ENCODE results near the gene MTPN.

MTPN gene

DNA sequence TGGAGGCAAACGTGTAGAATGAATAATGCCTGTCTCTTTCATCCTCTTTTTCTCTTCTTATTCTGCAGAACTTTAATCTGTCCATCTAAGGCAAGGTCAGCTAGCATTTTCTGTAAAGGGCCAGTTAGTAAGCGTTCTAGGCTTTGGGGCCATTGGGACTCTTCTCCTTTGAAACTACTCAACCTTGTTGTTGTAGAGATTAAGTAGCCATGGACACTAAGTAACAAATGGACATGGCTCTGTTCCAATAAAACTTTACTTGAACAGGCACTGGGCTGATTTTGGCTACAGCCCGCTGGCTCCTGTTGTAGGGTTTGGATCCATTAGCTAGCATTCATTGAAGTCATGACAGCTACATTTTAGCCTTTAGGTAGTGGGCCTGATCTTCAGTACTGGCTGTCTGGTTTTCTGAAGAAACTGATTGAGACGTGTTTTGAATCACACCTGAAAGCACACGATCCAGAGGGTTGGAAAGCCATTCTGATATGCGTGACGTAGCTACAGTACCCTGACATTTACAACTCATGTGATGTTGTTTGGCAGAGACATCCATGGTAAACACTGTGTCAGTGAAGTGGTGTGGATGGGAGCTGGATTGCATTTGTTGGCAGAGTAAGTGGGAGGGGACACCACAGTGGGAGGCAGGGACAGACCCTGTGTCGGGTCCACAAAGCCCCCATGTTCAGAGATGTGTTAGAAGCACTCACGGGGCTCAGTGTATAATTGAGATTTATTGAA, 92.5 kb downstream of the MTPN start:
- no peak overlapping the region for H3K4me3 ChIP-seq (ENCODE audit: low read length)
- TF ChIP-seq ZNF274 (IDR thresholded peaks at IDR 0.05; ENCODE audit: low read depth, low read length): no peak

DNA sequence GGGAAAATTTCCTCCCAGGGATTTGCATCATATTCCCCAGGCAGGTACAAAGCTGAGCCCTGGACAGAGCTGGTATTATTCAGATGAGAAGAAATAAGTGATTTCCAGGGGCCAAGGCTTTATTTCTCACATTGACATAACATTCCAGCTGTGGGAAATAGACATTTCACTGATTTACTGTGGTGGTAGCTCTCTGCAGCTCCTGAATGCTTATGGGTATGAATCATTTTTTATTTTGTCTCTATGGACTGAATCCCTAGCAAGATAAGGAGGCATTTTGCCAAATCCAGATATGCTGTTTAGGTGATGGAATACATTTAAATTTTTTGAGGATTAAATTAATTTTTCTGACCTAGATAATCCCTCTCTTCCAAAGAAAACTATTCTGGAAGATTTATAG, 97.9 kb downstream of the MTPN start:
- TF ChIP-seq ZNF274 (IDR thresholded peaks at IDR 0.05; ENCODE audit: low read depth, low read length): no peak
- no peak overlapping the region for H3K4me3 ChIP-seq (ENCODE audit: low read length)

DNA sequence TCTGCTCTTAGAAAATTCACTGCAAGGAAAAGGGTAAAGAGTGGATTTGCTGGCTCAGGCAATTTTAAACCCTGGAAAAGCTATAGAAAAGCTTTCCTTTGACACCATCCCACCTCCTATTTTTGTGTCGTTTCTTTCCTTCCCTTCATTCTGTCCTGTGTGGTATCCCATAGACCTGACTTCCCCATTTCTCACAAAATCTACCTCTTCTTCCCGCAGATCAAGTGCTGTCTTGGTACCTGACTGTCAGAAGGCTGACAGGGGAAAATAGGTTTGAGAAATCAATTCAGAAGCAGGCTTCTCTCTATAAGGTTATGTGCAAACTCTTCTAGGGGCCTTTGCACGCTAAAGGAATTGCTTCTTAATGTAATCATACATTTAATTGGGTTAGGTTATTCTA, 98.9 kb downstream of the MTPN start:
- TF ChIP-seq ZNF274 (IDR thresholded peaks at IDR 0.05; ENCODE audit: low read depth, low read length): no peak
- no peak overlapping the region for H3K4me3 ChIP-seq (ENCODE audit: low read length)

DNA sequence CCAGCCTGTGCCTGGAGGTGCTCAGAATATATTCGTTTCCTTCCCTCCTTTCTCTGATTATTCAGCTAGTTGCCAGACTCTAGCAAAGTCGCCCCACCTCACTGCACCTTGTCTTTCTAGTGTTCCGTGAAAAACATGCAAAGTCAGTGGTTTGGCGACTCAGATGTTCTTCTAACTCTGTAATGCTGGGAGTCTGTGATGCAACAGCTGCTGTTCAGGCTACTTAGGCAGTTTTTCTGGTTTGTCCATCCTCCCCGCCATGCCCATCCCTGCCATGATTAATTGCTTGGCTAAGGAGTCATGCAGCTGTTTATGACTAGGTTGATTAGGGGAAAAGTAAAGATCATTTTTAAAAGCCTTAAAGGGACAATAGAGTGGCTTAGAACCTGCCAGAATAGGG, 99.4 kb downstream of the MTPN start:
- TF ChIP-seq ZNF274 (IDR thresholded peaks at IDR 0.05; ENCODE audit: low read depth, low read length): no peak
- no peak overlapping the region for H3K4me3 ChIP-seq (ENCODE audit: low read length)
